HepG2 (cell line): Measurements from ENCODE around the gene CLCA1.

Experiments used
- CTCF ChIP-seq: sonication (generic); formaldehyde crosslinking; IDR thresholded peaks from 2 replicates; pipeline ENCODE4 v1.5.0; 2020; ENCODE audit warnings: mild to moderate bottlenecking, missing genetic modification reagents, moderate library complexity
- ELK4 ChIP-seq: sonication (generic); formaldehyde crosslinking; IDR thresholded peaks from 2 replicates; pipeline ENCODE4 v1.9.0; 2021; ENCODE audit warnings: missing genetic modification reagents, borderline replicate concordance
- EZH2 ChIP-seq: conservative IDR thresholded peaks from 2 replicates; pipeline ENCODE4 v1.6.1; 2012; ENCODE audit warnings: mild to moderate bottlenecking, low read depth, low read length, moderate library complexity
- FOXJ3 ChIP-seq: sonication (generic); formaldehyde crosslinking; IDR thresholded peaks from 2 replicates; pipeline ENCODE4 v1.4.0; 2020; ENCODE audit warnings: missing genetic modification reagents, mild to moderate bottlenecking, borderline replicate concordance
- NFIC ChIP-seq: IDR thresholded peaks from 2 replicates; pipeline ENCODE4 v1.6.1; 2012; ENCODE audit warnings: mild to moderate bottlenecking, low read length, inconsistent platforms
- SP1 ChIP-seq, 2 experiments: fragments of 450-650 bp in 1 of 2; sonication (generic) in 1 of 2; formaldehyde crosslinking in 1 of 2; IDR thresholded peaks; 2 replicates each; pipeline versions ENCODE4 v1.4.0 to v1.6.1; 2016 to 2020; ENCODE audit warnings: missing genetic modification reagents in 1 of 2
- STAT5B ChIP-seq: sonication (generic); formaldehyde crosslinking; IDR thresholded peaks from 2 replicates; pipeline ENCODE4 v1.4.0; 2020; ENCODE audit warnings: missing genetic modification reagents

GRCh38 chr1:86498281-86498680, 29.6 kb downstream of the CLCA1 start:
- TF ChIP-seq STAT5B (CRISPR knock-in tag), result no peak
- TF ChIP-seq CTCF (CRISPR knock-in tag), result no peak
- no peak for TF ChIP-seq SP1 (IDR thresholded peaks at IDR 0.05)
- TF ChIP-seq SP1 (CRISPR knock-in tag; IDR thresholded peaks at IDR 0.05), result no peak
- no peak for TF ChIP-seq EZH2
- no peak for TF ChIP-seq NFIC
- TF ChIP-seq ELK4 (CRISPR knock-in tag), result no peak
- TF ChIP-seq FOXJ3 (CRISPR knock-in tag), result no peak
